Esophagus mucosa (tissue), 1 donor: ENCODE data around the gene PPP1R1C. TPM values are rescaled to one million over a fixed set of nuclear protein-coding genes. Genes with fewer than 3 reads are reported as not detected.
"Not testable (repeated sequence)": the region's sequence is repeated elsewhere in the genome, so short reads cannot be mapped to it uniquely, and the experiment has no call there.

Source experiments
- ATAC-seq: fragments of 200-7000 bp; cut with Tn5 transposase; one replicate; pipeline ENCODE4 v1.9.1; 2020
- total RNA-seq: library from RNA; stranded (reverse); gene quantifications from one replicate; pipeline ENCODE4 v1.2.4, GENCODE V29; 2023
- donor health status: DM: yes; HTN: yes; CAD: no.

The PPP1R1C gene
- 1.8 TPM for total RNA-seq

GRCh38 chr2:181985632-181986205, at the start of gene PPP1R1C:
TSS of gene PPP1R1C (plus strand) at chr2:181985853. CDS start at chr2:181986111, 258 bp downstream.
- ATAC-seq, result no peak

DNA sequence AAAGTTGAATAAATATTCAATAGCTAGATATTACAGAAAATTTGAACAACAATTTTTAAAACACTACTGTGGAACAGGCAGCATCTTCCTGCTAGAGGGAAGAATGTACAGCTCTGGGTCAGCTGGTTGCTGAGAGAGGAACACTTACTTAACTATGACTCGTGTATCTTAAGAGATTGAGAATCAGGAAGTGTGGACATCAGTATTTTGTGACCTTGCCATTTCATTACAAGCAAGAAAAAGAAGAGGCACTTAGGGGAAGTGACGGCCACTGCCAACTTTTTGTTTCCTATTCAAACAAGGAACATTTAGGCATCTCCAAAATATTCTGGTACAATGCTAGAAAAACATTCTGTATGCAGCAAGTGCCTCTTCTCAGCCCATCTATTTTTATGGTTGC, 48.2 kb upstream of the PPP1R1C start:
- no peak for ATAC-seq

DNA sequence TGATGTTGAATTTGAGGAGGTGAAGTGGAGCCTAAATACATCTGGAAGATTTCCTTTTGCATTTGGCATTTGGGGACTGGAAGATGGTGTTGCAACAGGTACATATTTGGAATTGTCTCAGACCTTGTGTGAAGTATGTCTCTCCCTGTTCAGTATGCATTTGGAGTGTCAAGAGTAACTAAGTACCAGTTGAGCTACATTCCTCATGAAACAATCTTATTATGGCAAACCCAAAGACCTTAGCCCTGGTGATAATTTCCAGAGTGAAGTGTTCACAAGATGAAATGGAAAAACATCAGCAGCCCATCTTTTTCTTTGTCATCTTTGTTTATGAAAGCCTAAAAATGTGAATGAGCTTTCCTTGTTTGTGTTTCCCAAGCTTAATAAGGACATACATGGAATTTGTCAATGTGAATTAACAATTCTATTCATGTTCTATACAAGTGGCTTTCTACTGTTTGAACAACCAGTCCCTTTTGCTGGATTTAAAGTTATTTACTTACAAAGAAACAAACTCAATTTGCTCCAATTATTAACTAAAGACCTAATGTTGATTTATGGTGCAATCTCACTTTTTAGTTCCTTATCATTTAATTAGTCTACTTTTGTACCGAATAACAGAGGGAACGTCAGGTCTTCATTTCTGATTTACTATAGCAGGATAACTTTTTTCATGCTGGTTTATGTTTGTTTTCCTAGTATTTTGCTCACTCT, 42.1 kb upstream of the PPP1R1C start:
- ATAC-seq, result no peak

GRCh38 chr2:181944164-181944913, 41.3 kb upstream of the PPP1R1C start:
- no peak for ATAC-seq

- no peak for ATAC-seq
Measured at GRCh38 chr2:181944914-181945291, 40.8 kb upstream of the PPP1R1C start.

DNA sequence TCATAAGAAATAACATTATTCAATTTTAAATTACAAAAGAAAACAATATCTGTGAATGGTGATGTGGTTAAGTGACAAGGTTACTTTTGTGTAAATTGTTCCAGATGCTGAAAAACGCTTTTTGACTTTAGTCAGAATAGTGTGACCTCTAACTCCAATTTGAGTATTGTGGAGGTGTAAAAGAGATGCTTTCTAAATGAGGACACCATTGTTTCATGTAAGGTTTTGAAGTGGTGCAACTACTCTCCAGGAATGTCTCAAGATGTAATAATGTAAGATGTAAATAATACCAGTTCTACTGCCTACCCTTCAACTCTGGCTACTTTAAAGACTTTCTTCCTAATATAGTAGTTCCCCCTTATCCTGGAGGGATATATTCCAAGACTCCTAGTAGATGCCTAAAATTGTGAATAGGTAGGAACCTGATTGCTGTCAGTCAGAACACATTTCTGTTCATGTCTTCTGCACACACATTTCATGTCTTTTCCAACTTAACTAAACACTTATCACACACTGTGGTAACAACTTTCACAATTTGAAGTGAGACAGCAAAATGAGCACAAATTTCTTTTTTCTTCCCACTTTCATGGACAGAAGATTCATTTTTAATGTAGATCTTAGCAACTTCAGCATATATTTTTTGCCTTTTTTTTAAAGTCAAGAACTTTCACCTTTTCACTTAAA, 39.1 kb upstream of the PPP1R1C start:
- no peak for ATAC-seq

DNA sequence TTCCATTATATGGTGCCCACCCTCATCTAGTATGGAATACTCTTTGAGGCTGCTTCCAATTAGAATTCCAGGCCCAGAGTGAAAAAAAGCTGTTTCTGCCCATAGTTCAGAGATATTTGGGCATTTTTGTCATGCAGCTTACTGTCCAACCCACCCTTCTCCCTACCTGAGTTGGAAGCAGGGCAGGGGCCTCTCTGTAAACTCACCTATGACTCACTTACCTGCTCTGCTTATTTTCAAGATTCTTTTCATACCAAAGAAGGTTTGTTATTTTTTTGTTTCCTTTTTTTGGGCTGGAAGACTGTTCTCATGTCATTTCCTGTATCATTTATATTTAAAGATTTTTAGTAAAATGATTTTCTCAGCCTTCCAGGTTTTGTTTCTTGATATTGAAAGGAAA, 38.4 kb upstream of the PPP1R1C start:
- ATAC-seq, result no peak

DNA sequence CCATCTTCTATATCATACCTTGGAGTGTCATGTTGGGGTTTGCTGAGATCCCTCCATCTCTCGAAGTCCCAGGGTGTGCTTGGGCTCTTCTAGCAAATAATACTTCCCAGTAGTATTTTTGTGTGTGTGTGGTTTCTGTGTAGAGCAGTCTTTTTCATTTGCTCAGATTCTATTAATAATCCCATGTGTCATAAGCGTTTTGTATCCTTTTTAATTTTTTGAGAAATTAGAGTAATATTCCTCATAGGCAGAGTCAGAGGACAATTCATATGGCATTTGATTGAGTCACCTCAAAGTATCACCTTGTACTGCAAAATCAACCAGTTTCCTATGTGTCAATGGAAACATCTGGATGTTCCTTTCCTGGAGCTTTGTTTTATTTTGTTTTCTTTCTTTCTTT, 37.4 kb upstream of the PPP1R1C start:
- no peak for ATAC-seq

GRCh38 chr2:181949047-181949446, 36.6 kb upstream of the PPP1R1C start:
- no peak for ATAC-seq

DNA sequence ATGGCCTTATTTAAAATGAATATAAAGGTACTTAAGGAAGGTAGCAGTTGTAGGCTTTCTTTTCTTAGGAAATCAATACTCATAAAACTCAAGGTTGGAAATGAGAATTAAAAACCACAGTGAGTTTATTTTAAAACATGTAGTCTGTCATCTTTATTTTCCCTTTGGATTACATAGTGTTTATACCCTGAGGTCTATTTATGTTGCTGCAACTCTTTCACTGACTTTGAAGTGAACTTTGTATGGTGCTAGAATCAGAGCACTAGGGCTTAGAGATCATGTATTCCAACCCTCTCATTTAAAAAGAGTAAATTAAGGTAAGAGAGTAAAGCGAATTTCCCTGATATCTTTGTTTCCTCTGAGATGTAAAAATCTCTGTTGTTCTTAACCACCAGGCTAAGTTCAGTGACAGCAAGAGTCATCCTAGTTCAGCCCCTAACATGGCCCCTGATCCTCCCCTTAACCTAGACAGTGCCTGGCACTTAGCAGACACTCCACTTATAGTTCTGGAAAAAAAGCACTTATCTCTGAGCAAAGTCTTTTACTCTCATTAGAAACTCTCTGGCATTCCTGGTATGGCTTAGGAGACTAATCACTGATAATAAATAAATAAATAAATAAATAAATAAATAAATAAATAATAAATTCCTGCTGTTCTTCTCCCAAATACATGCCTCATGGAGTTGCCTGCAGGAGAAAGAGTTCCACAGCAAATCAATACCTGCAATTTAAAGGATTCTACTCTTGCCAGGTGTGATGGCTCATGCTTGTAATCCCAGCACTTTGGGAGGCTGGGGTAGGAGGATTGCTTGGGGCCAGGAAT, 33.0 kb upstream of the PPP1R1C start:
- ATAC-seq, result no peak

DNA sequence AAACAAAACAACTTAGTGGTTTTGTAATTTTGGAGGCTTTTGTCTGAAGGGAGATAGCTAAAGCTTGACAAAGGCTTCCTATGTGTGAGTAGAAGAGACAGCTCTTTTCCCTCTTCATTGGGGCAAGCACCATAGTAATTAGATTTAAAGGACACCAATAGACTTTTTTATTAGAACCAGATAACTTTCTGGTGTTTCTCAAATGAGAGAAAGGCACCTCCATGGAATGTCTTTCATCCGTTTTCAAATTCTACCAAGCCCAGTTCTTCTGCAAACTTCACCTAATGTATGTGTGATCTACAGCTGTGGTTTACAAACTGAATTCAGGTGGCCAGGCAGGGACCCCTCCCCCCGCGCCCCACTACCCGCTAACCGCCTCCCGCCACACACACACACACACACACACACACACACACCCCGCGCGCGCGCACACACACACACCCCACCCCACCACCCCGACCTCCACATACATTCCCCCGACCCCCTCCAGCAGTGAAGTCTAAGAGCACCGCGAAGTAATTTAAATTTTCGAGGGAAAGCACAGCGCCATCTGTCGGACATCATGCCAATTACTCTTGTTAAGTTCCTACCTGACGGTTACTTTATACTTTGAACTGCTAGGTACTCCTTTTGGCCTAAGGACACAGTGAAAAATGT, 31.6 kb upstream of the PPP1R1C start:
- peak; percentile 57 for ATAC-seq

GRCh38 chr2:181954538-181954883, 31.1 kb upstream of the PPP1R1C start:
- ATAC-seq, result no peak

GRCh38 chr2:181955010-181955409, 30.6 kb upstream of the PPP1R1C start:
- no peak for ATAC-seq

GRCh38 chr2:181955866-181956265, 29.8 kb upstream of the PPP1R1C start:
- not testable (repeated sequence) for ATAC-seq

- no peak for ATAC-seq
Measured at GRCh38 chr2:181957668-181958067, 28.0 kb upstream of the PPP1R1C start.

GRCh38 chr2:181958726-181959125, 26.9 kb upstream of the PPP1R1C start:
- no peak for ATAC-seq

DNA sequence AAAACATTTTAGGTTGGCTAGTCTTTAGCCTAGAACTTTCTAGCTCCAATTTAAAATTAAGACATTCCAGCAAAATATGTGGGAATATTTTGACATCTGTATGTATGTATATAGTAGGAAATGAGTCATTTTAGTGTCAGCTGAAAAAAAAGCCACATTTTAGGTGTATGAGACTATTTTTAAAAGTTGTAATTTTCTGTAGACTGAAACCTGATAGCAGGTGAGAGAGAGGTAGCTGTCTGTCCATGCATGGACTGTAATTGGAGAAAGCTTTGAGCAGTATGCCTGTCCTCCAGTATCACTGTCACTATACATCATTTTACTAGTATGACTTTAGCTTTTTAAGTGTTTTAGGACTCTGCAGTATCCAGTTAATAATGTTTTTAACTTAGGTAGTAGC, 26.1 kb upstream of the PPP1R1C start:
- ATAC-seq, result no peak

- ATAC-seq, result not testable (repeated sequence)
Measured at GRCh38 chr2:181961167-181961566, 24.5 kb upstream of the PPP1R1C start.

DNA sequence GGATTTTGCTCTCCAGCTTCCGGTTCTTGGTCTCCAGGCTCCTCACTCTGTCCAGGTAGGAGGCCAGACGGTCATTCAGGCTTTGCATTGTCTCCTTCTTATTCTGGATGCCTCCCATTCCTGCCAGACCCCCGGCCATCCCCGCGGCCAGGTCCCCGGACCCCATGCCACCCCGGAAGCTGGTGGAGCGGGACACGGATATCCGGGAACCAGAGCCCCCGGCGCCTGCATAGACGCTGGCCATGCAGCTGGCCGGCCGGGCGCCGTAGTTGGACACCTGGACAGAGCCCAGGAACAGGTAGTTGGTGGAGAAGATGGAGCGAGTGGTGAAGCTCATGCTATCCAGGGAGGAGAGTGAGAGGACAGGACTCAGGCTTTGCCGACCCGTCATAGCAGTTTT, 23.5 kb upstream of the PPP1R1C start:
- no peak for ATAC-seq

GRCh38 chr2:181970160-181970794, 15.4 kb upstream of the PPP1R1C start:
- ATAC-seq, result no peak

DNA sequence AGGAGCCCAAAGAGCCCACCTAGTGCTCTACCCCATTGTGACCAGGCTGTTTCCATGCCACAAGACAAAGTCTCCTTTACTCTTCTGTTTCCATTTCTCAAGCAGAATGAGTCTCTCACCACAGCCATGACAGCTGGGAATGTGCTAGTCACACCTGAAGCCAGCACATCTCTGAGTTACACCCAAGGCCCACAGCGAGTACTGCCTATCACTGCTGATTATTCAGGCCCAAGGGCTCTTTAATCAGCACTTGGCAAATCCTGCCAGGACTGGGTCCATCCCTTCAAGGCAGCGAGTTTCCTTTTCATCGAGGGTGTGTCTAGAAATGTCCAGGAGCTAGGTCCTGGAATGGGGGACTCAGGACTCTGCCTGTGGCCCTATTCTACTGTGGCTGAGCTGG, 14.6 kb upstream of the PPP1R1C start:
- peak; percentile 56 for ATAC-seq
